IMR-90 (cell line): ENCODE data around the gene GDI2. TPM values are rescaled to one million over a fixed set of nuclear protein-coding genes. Genes with fewer than 3 reads are reported as not detected.

Experiments used
- ATAC-seq: fragments of 200-7000 bp; cut with Tn5 transposase; 2 replicates; pipeline ENCODE4 v1.9.1; 2020; ENCODE audit warnings: low read depth, mild to moderate bottlenecking, moderate library complexity
- BruUV-seq: library from RNA; stranded (reverse); fragments of 400-500 nt; replicated peaks from 2 replicates; lab custom pipeline; 2021; lab: Mats Ljungman, UMichigan
- CTCF ChIA-PET: fragments of 300-600 bp; formaldehyde crosslinking; extraction: SDS; loops from one replicate; lab custom pipeline; 2021; ENCODE audit warnings: antibody characterized with exemption; lab: Yijun Ruan, JAX
- POLR2A ChIA-PET: fragments of 300-600 bp; sonication (Branson Sonifier 250); formaldehyde crosslinking; loops from one replicate; lab custom pipeline; 2022; ENCODE audit warnings: antibody characterized with exemption; ENCODE audit not compliant: unreplicated experiment; lab: Charles Lee
- DNase-seq: peaks from one replicate; pipeline ENCODE4 v3.0.0; 2013
- H2AFZ ChIP-seq: replicated peaks from 2 replicates; pipeline ENCODE3; 2013; ENCODE audit warnings: low read length, mild to moderate bottlenecking; ENCODE audit not compliant: poor library complexity
- H2AK5ac ChIP-seq: 2 replicates; pipeline ENCODE4 v1.6.1; 2013; ENCODE audit warnings: low read depth, low read length, inconsistent platforms
- H2AK9ac ChIP-seq: replicated peaks from 2 replicates; pipeline ENCODE3; 2013; ENCODE audit warnings: mild to moderate bottlenecking, low read depth, low read length, moderate library complexity; ENCODE audit not compliant: poor library complexity
- H2BK120ac ChIP-seq: 2 replicates; pipeline ENCODE4 v1.6.1; 2013; ENCODE audit warnings: low read depth, low read length, inconsistent platforms
- H2BK15ac ChIP-seq: 3 replicates; pipeline ENCODE4 v1.6.1; 2013; ENCODE audit warnings: low read depth, low read length, inconsistent platforms
- H2BK20ac ChIP-seq: 2 replicates; pipeline ENCODE4 v1.6.1; 2013; ENCODE audit warnings: low read depth, mild to moderate bottlenecking, inconsistent platforms, low read length, moderate library complexity
- H2BK5ac ChIP-seq: 2 replicates; pipeline ENCODE4 v1.6.1; 2013; ENCODE audit warnings: mild to moderate bottlenecking, low read depth, low read length, inconsistent platforms; ENCODE audit not compliant: poor library complexity, severe bottlenecking
- H3K14ac ChIP-seq: replicated peaks from 2 replicates; pipeline ENCODE4 v1.6.1; 2013; ENCODE audit warnings: low read depth, low read length, inconsistent platforms
- H3K18ac ChIP-seq: 2 replicates; pipeline ENCODE4 v1.6.1; 2013; ENCODE audit warnings: low read depth, low read length, control low read depth
- H3K23ac ChIP-seq: 2 replicates; pipeline ENCODE4 v1.6.1; 2013; ENCODE audit warnings: low read depth, low read length, inconsistent platforms
- H3K27ac ChIP-seq: 2 replicates; pipeline ENCODE4 v1.5.1; 2013; ENCODE audit warnings: mild to moderate bottlenecking, control low read depth, low read length; ENCODE audit not compliant: insufficient read depth
- H3K27me3 ChIP-seq: 2 replicates; pipeline ENCODE4 v1.6.1; 2013; ENCODE audit warnings: low read length; ENCODE audit not compliant: control insufficient read depth, insufficient read depth
- H3K36me3 ChIP-seq: 2 replicates; pipeline ENCODE4 v1.6.1; 2013; ENCODE audit warnings: low read length, mixed read lengths; ENCODE audit not compliant: control insufficient read depth, insufficient read depth
- H3K4ac ChIP-seq: 2 replicates; pipeline ENCODE4 v1.6.1; 2013; ENCODE audit warnings: low read depth, low read length, inconsistent platforms
- H3K4me1 ChIP-seq: 2 replicates; pipeline ENCODE4 v1.6.1; 2013; ENCODE audit warnings: low read length, mixed read lengths; ENCODE audit not compliant: control insufficient read depth, insufficient read depth
- H3K4me2 ChIP-seq: 2 replicates; pipeline ENCODE4 v1.6.1; 2013; ENCODE audit warnings: low read depth, mild to moderate bottlenecking, control low read depth, low read length, moderate library complexity
- H3K4me3 ChIP-seq: 2 replicates; pipeline ENCODE4 v1.5.1; 2013; ENCODE audit warnings: low read depth, mild to moderate bottlenecking, control low read depth, low read length, moderate library complexity; ENCODE audit not compliant: insufficient read depth
- H3K56ac ChIP-seq: 2 replicates; pipeline ENCODE4 v1.6.1; 2013; ENCODE audit warnings: low read length, inconsistent platforms; ENCODE audit not compliant: insufficient read depth; ENCODE audit errors: extremely low read depth
- H3K79me1 ChIP-seq, 2 experiments: 2 replicates each; pipeline ENCODE4 v1.6.1; 2013; ENCODE audit warnings: low read length in 2 of 2, inconsistent platforms in 1 of 2, low read depth in 1 of 2
- H3K9ac ChIP-seq: 2 replicates; pipeline ENCODE4 v1.6.1; 2013; ENCODE audit warnings: low read depth, low read length, control low read depth
- H3K9me1 ChIP-seq: 2 replicates; pipeline ENCODE4 v1.6.1; 2013; ENCODE audit warnings: low read length, inconsistent platforms; ENCODE audit not compliant: insufficient read depth
- H3K9me3 ChIP-seq: 2 replicates; pipeline ENCODE4 v1.6.1; 2013; ENCODE audit warnings: low read length; ENCODE audit not compliant: control insufficient read depth, insufficient read depth
- H4K20me1 ChIP-seq: 2 replicates; pipeline ENCODE4 v1.6.1; 2013; ENCODE audit warnings: low read length, inconsistent platforms; ENCODE audit not compliant: insufficient read depth
- H4K5ac ChIP-seq: 2 replicates; pipeline ENCODE4 v1.6.1; 2013; ENCODE audit warnings: mild to moderate bottlenecking, low read depth, low read length, control low read depth
- H4K8ac ChIP-seq, 2 experiments: 2 replicates each; pipeline ENCODE4 v1.6.1; 2013; ENCODE audit warnings: low read depth in 2 of 2, low read length in 2 of 2, control low read depth in 1 of 2, inconsistent platforms in 1 of 2
- H4K91ac ChIP-seq: 2 replicates; pipeline ENCODE4 v1.6.1; 2013; ENCODE audit warnings: low read depth, low read length, inconsistent platforms; ENCODE audit not compliant: insufficient read depth
- BHLHE40 ChIP-seq: fragments of 150-350 bp; IDR thresholded peaks from 2 replicates; pipeline ENCODE4 v1.6.1; 2016; ENCODE audit warnings: mild to moderate bottlenecking, low read depth, low read length
- CEBPB ChIP-seq: IDR thresholded peaks from 2 replicates; pipeline ENCODE4 v1.6.1; 2012; ENCODE audit warnings: low read depth, low read length, improper control_type of control experiment
- CHD1 ChIP-seq: IDR thresholded peaks from 2 replicates; pipeline ENCODE4 v1.6.1; 2012; ENCODE audit warnings: low read depth, low read length, improper control_type of control experiment
- FOS ChIP-seq: fragments of 150-350 bp; IDR thresholded peaks from 2 replicates; pipeline ENCODE4 v1.6.1; 2016; ENCODE audit warnings: low read depth, low read length
- MAFK ChIP-seq: IDR thresholded peaks from 2 replicates; pipeline ENCODE4 v1.6.1; 2012; ENCODE audit warnings: low read depth, low read length, improper control_type of control experiment
- MAZ ChIP-seq: IDR thresholded peaks from 2 replicates; pipeline ENCODE4 v1.6.1; 2012; ENCODE audit warnings: low read depth, mild to moderate bottlenecking, low read length, improper control_type of control experiment, moderate library complexity, borderline replicate concordance
- MXI1 ChIP-seq: IDR thresholded peaks from 2 replicates; pipeline ENCODE4 v1.6.1; 2012; ENCODE audit warnings: low read depth, mild to moderate bottlenecking, low read length, moderate library complexity, borderline replicate concordance
- NFE2L2 ChIP-seq: fragments of 150-350 bp; IDR thresholded peaks from 2 replicates; pipeline ENCODE4 v1.6.1; 2016; ENCODE audit warnings: low read depth, mild to moderate bottlenecking, low read length
- POLR2A ChIP-seq: IDR thresholded peaks from 2 replicates; pipeline ENCODE4 v1.6.1; 2012; ENCODE audit warnings: mild to moderate bottlenecking, low read depth, low read length
- RAD21 ChIP-seq: IDR thresholded peaks from 2 replicates; pipeline ENCODE4 v1.6.1; 2012; ENCODE audit warnings: low read length, improper control_type of control experiment
- RCOR1 ChIP-seq: IDR thresholded peaks from 2 replicates; pipeline ENCODE4 v1.6.1; 2012; ENCODE audit warnings: mild to moderate bottlenecking, low read length, improper control_type of control experiment; ENCODE audit not compliant: insufficient replicate concordance
- RFX5 ChIP-seq: IDR thresholded peaks from 2 replicates; pipeline ENCODE4 v1.8.0; 2012; ENCODE audit warnings: low read depth, mild to moderate bottlenecking, low read length, moderate library complexity
- SMC3 ChIP-seq: fragments of 150-350 bp; IDR thresholded peaks from 2 replicates; pipeline ENCODE4 v1.6.1; 2016; ENCODE audit warnings: low read depth, mild to moderate bottlenecking, antibody characterized with exemption, low read length, moderate library complexity
- WGBS, 2 experiments: methylation state at CpG; one replicate each; pipeline versions ENCODE4 v1.1.5 to v1.1.7; 2013; ENCODE audit warnings: missing lambda C conversion rate in 2 of 2; ENCODE audit not compliant: insufficient read length in 1 of 2; ENCODE audit errors: extremely low coverage in 2 of 2; 5-methylcytosine and 5-hydroxymethylcytosine counted together
- dilution Hi-C: fragments of 300-500 bp; cut with HindIII; formaldehyde crosslinking; loops from one replicate; pipeline ENCODE4 v1.14.3; 2018; ENCODE audit warnings: low sequenced_read_pairs; ENCODE audit not compliant: unreplicated experiment
- in situ Hi-C: fragments of 300-500 bp; cut with MboI; formaldehyde crosslinking; loops from 3 replicates; pipeline ENCODE4 v1.14.3; 2019; ENCODE audit warnings: low sequenced_read_pairs, inconsistent platforms, mixed read lengths
- intact Hi-C: fragments of 100-400 bp; cut with micrococcal nuclease; formaldehyde crosslinking; loops from 2 replicates; pipeline ENCODE4 v1.10.0; 2022
- polyA plus RNA-seq, 3 experiments: library from polyadenylated mRNA; depleted of rRNA; stranded (reverse); fragments of >200 nt; gene quantifications; 2 replicates each; pipeline ENCODE4 v1.2.3, GENCODE V29; 2012; ENCODE audit warnings: low replicate concordance in 1 of 3
- total RNA-seq: library from RNA; depleted of rRNA; stranded (reverse); fragments of >200 nt; gene quantifications from 2 replicates; pipeline ENCODE4 v1.2.3, GENCODE V29; 2012
- TF ChIP-seq, protein P1 (sequence below): fragments of 150-350 bp; IDR thresholded peaks from 2 replicates; pipeline ENCODE4 v1.6.1; 2017; ENCODE audit warnings: mild to moderate bottlenecking, antibody characterized with exemption, low read length, low read depth
- TF ChIP-seq, protein P2 (sequence below): fragments of 150-350 bp; IDR thresholded peaks from 2 replicates; pipeline ENCODE4 v1.6.1; 2016; ENCODE audit warnings: low read depth, mild to moderate bottlenecking, low read length, moderate library complexity, borderline replicate concordance
- TF ChIP-seq, protein P3 (sequence below): conservative IDR thresholded peaks from 2 replicates; pipeline ENCODE4 v1.5.1; 2012; ENCODE audit warnings: mild to moderate bottlenecking, low read depth, low read length, improper control_type of control experiment

GDI2 gene
- total and polyA plus RNA-seq, 2 of the 4 experiments (the other 2 are of a cell fraction): 171 to 396 TPM

DNA sequence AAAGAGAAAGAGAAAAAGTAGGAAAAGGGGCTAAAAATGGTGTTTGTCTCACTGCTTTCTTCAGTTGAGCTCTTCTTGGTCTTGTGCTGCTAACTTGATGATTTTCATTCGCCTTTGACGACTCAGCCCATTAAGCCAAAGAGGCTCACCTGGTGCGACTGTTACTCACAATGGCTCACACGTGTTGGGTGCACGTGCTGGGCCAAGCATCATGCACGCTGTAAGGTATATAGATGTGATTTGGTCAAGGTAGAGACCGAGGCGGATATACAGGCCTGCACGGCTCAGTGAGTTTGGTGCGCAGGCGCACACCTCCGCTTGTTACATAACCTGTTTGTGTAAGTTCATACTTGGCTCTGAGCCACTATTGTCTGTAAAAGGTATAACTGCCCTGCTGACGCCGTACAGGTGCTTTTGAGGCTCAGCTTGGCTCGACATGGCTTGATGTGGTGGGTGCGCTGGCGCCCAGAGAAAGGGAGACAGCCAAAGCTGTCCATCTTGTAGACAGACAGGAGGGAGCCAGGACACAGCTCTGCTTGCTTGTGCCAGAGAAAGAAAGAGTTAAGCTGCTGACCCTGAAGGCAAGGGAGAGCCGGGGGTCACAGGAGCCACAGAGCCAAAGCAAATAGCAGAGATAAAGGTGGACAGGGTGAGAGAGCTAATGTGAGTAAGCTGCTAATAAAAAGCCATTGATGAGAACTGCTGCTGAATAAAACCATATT, 42.9 kb upstream of the GDI2 start:
- H3K4ac ChIP-seq: no peak overlapping the region
- WGBS, 2 experiments: 61% methylated on average over 11 of the region's 18 CpGs; no CpG with 5 or more reads in 1 of the 2 experiments
- no peak overlapping the region for H4K91ac ChIP-seq
- CTCF ChIA-PET: no interaction called here
- no peak overlapping the region for H4K8ac ChIP-seq
- no peak overlapping the region for H2AK9ac ChIP-seq
- TF ChIP-seq CHD1 (no peak), MXI1 (no peak), MAFK (no peak), POLR2A (no peak), MAZ (no peak), SMC3 (no peak), RCOR1 (no peak), NFE2L2 (no peak), BHLHE40 (no peak), RAD21 (no peak), FOS (no peak), CEBPB (no peak), RFX5 (no peak)
- TF ChIP-seq, protein P1, sequence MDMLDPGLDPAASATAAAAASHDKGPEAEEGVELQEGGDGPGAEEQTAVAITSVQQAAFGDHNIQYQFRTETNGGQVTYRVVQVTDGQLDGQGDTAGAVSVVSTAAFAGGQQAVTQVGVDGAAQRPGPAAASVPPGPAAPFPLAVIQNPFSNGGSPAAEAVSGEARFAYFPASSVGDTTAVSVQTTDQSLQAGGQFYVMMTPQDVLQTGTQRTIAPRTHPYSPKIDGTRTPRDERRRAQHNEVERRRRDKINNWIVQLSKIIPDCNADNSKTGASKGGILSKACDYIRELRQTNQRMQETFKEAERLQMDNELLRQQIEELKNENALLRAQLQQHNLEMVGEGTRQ: no peak
- TF ChIP-seq, protein P2, sequence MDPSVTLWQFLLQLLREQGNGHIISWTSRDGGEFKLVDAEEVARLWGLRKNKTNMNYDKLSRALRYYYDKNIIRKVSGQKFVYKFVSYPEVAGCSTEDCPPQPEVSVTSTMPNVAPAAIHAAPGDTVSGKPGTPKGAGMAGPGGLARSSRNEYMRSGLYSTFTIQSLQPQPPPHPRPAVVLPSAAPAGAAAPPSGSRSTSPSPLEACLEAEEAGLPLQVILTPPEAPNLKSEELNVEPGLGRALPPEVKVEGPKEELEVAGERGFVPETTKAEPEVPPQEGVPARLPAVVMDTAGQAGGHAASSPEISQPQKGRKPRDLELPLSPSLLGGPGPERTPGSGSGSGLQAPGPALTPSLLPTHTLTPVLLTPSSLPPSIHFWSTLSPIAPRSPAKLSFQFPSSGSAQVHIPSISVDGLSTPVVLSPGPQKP: no peak
- TF ChIP-seq, protein P3, sequence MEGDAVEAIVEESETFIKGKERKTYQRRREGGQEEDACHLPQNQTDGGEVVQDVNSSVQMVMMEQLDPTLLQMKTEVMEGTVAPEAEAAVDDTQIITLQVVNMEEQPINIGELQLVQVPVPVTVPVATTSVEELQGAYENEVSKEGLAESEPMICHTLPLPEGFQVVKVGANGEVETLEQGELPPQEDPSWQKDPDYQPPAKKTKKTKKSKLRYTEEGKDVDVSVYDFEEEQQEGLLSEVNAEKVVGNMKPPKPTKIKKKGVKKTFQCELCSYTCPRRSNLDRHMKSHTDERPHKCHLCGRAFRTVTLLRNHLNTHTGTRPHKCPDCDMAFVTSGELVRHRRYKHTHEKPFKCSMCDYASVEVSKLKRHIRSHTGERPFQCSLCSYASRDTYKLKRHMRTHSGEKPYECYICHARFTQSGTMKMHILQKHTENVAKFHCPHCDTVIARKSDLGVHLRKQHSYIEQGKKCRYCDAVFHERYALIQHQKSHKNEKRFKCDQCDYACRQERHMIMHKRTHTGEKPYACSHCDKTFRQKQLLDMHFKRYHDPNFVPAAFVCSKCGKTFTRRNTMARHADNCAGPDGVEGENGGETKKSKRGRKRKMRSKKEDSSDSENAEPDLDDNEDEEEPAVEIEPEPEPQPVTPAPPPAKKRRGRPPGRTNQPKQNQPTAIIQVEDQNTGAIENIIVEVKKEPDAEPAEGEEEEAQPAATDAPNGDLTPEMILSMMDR: no peak
- no peak overlapping the region for H2BK120ac ChIP-seq
- no peaks in the 10 kb centered on the region for H3K36me3 ChIP-seq
- no peak overlapping the region for H2BK20ac ChIP-seq
- H3K4me2 ChIP-seq: no peak overlapping the region
- H3K9me3 ChIP-seq: no peaks in the 10 kb centered on the region
- dilution Hi-C loops (no loop called here), in situ Hi-C loops (loop anchor here (25.0 kb wide), 2 partner anchors 394 to 1019 kb away; partner anchors contain the start of gene AKR1E2), intact Hi-C loops (no loop called here)
- H2AFZ ChIP-seq: no peak overlapping the region
- H2AK5ac ChIP-seq: no peak overlapping the region
- H3K56ac ChIP-seq: no peak overlapping the region
- no peak overlapping the region for H3K9ac ChIP-seq
- no peak overlapping the region for H3K18ac ChIP-seq
- H3K23ac ChIP-seq: no peak overlapping the region
- no peaks in the 10 kb centered on the region for H3K79me1 ChIP-seq
- no peak for DNase-seq
- peaks cover 2% of the 10 kb centered on the region; the same call in 1 of the 2 replicates for H3K4me1 ChIP-seq
- H2BK5ac ChIP-seq: no peak overlapping the region
- no peak overlapping the region for H3K14ac ChIP-seq
- 0 out of 2 replicates have a peak, but pooled peaks cover 3% of the 10 kb centered on the region for H3K9me1 ChIP-seq
- H4K20me1 ChIP-seq: no peaks in the 10 kb centered on the region
- no peaks in the 10 kb centered on the region for H3K27me3 ChIP-seq
- H3K4me3 ChIP-seq: no peak overlapping the region
- no peak overlapping the region for H2BK15ac ChIP-seq
- H4K5ac ChIP-seq: no peak overlapping the region
- H3K27ac ChIP-seq: no peak overlapping the region
- ATAC-seq: no peak
- no TSS peak for BruUV-seq
- POLR2A ChIA-PET: no interaction called here
